Measurements from ENCODE around the gene NOTO.

The NOTO gene

GRCh38 chr2:73257425-73258125 lies 55.2 kb downstream of the NOTO start:
- no peak for DNase-seq (ENCODE audit: low read depth, low spot score)

GRCh38 chr2:73258186-73258912 lies 56.0 kb downstream of the NOTO start:
- DNase-seq (ENCODE audit: low read depth, low spot score), result no peak

- no peak for DNase-seq (ENCODE audit: low read depth, low spot score)
These were observed 56.5 kb downstream of the NOTO start for GRCh38 chr2:73258913-73259215.

- DNase-seq (ENCODE audit: low read depth, low spot score), result no peak
These were observed 56.9 kb downstream of the NOTO start for GRCh38 chr2:73259276-73259675.

- no peak for DNase-seq (ENCODE audit: low read depth, low spot score)
These were observed 57.4 kb downstream of the NOTO start for GRCh38 chr2:73259704-73260337.

GRCh38 chr2:73260338-73260984 lies 58.1 kb downstream of the NOTO start:
- no peak for DNase-seq (ENCODE audit: low read depth, low spot score)
